Progenitor cell of endocrine pancreas (in vitro differentiated cells): ENCODE data around the gene DRGX. TPM values are rescaled to one million over a fixed set of nuclear protein-coding genes. Genes with fewer than 3 reads are reported as not detected.
A peak's percentile ranks its signal among the peaks of the same experiment; 100 is the strongest.

Source experiments
- DNase-seq: peaks from one replicate; pipeline ENCODE4 v3.0.0; 2021; ENCODE audit warnings: low spot score; ENCODE audit not compliant: unreplicated experiment
- H3K27ac Mint-ChIP-seq: 2 replicates; pipeline ENCODE4 v1.8.0; 2021; ENCODE audit warnings: mild to moderate bottlenecking, moderate library complexity, mixed read lengths
- H3K27me3 Mint-ChIP-seq: 2 replicates; pipeline ENCODE4 v1.8.0; 2021; ENCODE audit warnings: mixed read lengths
- H3K36me3 Mint-ChIP-seq: 2 replicates; pipeline ENCODE4 v1.8.0; 2022; ENCODE audit warnings: mixed read lengths; ENCODE audit not compliant: insufficient read depth
- H3K4me1 Mint-ChIP-seq: 2 replicates; pipeline ENCODE4 v1.8.0; 2021; ENCODE audit warnings: low read depth, mixed read lengths
- H3K4me3 Mint-ChIP-seq: 2 replicates; pipeline ENCODE4 v1.8.0; 2021; ENCODE audit warnings: low read depth, mild to moderate bottlenecking, moderate library complexity, mixed read lengths
- H3K9me3 Mint-ChIP-seq: 2 replicates; pipeline ENCODE4 v1.8.0; 2021; ENCODE audit warnings: low read depth, mixed read lengths
- CTCF ChIP-seq: fragments of 200-600 bp; sonication (generic); IDR thresholded peaks from one replicate; pipeline ENCODE4 v1.5.0; 2021; ENCODE audit warnings: antibody characterized with exemption, mild to moderate bottlenecking; ENCODE audit not compliant: unreplicated experiment
- long read RNA-seq: library from polyadenylated mRNA; unstranded; transcript quantifications from one replicate; pipeline ENCODE4 v2.0.0, GENCODE V29; 2020
- total RNA-seq: library from RNA; stranded (reverse); gene quantifications from 2 replicates; pipeline ENCODE4 v1.2.1, GENCODE V29; 2021

Gene DRGX
- not detected in 2 replicates for total RNA-seq
- long read RNA-seq, result 0 reads

- Mint-ChIP-seq H3K27me3 (peaks cover 92% of the 10 kb centered on the region), H3K4me1 (no peaks in the 10 kb centered on the region), H3K36me3 (no peaks in the 10 kb centered on the region), H3K9me3 (no peaks in the 10 kb centered on the region), H3K27ac (peak within 1 kb of the TSS; percentile 10), H3K4me3 (no peak within 1 kb of the TSS)
- no peak for DNase-seq
- no peak for TF ChIP-seq CTCF
Observed at GRCh38 chr10:49395741-49396665, at the start of gene DRGX. Gene DRGX (minus strand): TSS chr10:49396089. CDS start chr10:49395440, 649 bp downstream.

GRCh38 chr10:49444349-49444748 is 48.5 kb upstream of the DRGX start:
- Mint-ChIP-seq H3K9me3 (peaks cover 11% of the 10 kb centered on the region), H3K4me1 (no peaks in the 10 kb centered on the region), H3K4me3 (no peak overlapping the region), H3K36me3 (peaks cover 4% of the 10 kb centered on the region), H3K27me3 (no peaks in the 10 kb centered on the region), H3K27ac (no peak overlapping the region)
- no peak for TF ChIP-seq CTCF
- DNase-seq, result no peak

- DNase-seq, result no peak
- no peak overlapping the region for H3K27ac Mint-ChIP-seq
- no peaks in the 10 kb centered on the region for H3K27me3 Mint-ChIP-seq
- no peaks in the 10 kb centered on the region for H3K4me1 Mint-ChIP-seq
- no peaks in the 10 kb centered on the region for H3K36me3 Mint-ChIP-seq
- H3K9me3 Mint-ChIP-seq, result no peaks in the 10 kb centered on the region
- no peak for TF ChIP-seq CTCF
- H3K4me3 Mint-ChIP-seq, result no peak overlapping the region
Observed at GRCh38 chr10:49442863-49443262, 47.0 kb upstream of the DRGX start.

GRCh38 chr10:49441488-49442476 is 45.9 kb upstream of the DRGX start:
- DNase-seq, result no peak
- no peak for TF ChIP-seq CTCF
- Mint-ChIP-seq H3K9me3 (no peaks in the 10 kb centered on the region), H3K4me1 (no peaks in the 10 kb centered on the region), H3K27me3 (no peaks in the 10 kb centered on the region), H3K4me3 (no peak overlapping the region), H3K27ac (no peak overlapping the region), H3K36me3 (no peaks in the 10 kb centered on the region)

GRCh38 chr10:49435225-49435624 is 39.3 kb upstream of the DRGX start:
- no peak for TF ChIP-seq CTCF
- no peak overlapping the region for H3K27ac Mint-ChIP-seq
- H3K4me1 Mint-ChIP-seq, result no peaks in the 10 kb centered on the region
- no peak for DNase-seq
- H3K9me3 Mint-ChIP-seq, result peaks cover 9% of the 10 kb centered on the region
- H3K36me3 Mint-ChIP-seq, result no peaks in the 10 kb centered on the region
- H3K4me3 Mint-ChIP-seq, result no peak overlapping the region
- no peaks in the 10 kb centered on the region for H3K27me3 Mint-ChIP-seq
